GM19324 (cell line): ENCODE measurements around the gene IRS2.

Experiments used
- ATAC-seq: cut with Tn5 transposase; IDR thresholded peaks from one replicate; pipeline ENCODE4 v1.9.1; 2021; ENCODE audit warnings: mild to moderate bottlenecking, moderate library complexity; ENCODE audit not compliant: unreplicated experiment, low FRiP score

IRS2 gene

GRCh38 chr13:109809216-109809932, 23.0 kb upstream of the IRS2 start:
- ATAC-seq: no peak

- ATAC-seq: no peak
Measured at GRCh38 chr13:109807345-109807744, 21.0 kb upstream of the IRS2 start.

GRCh38 chr13:109804654-109805053, 18.3 kb upstream of the IRS2 start:
- no peak for ATAC-seq

GRCh38 chr13:109803825-109804224, 17.4 kb upstream of the IRS2 start:
- no peak for ATAC-seq

- ATAC-seq: no peak
Measured at GRCh38 chr13:109802936-109803335, 16.6 kb upstream of the IRS2 start.

- ATAC-seq: no peak
Measured at GRCh38 chr13:109795011-109795410, 8.6 kb upstream of the IRS2 start.

GRCh38 chr13:109794095-109794494, 7.7 kb upstream of the IRS2 start:
- ATAC-seq: no peak

- ATAC-seq: no peak
Measured at GRCh38 chr13:109792416-109793059, 6.2 kb upstream of the IRS2 start.

GRCh38 chr13:109790942-109791605, 4.7 kb upstream of the IRS2 start:
- ATAC-seq: no peak

- no peak for ATAC-seq
Measured at GRCh38 chr13:109790086-109790485, 3.7 kb upstream of the IRS2 start.

- no peak for ATAC-seq
Measured at GRCh38 chr13:109789262-109789661, 2.9 kb upstream of the IRS2 start.

- ATAC-seq: no peak
Measured at GRCh38 chr13:109788372-109789111, 2.2 kb upstream of the IRS2 start.

- ATAC-seq: peak; percentile 10
Measured at GRCh38 chr13:109787135-109787954, 962 bp upstream of the IRS2 start.

- peak; percentile 15 for ATAC-seq
Measured at GRCh38 chr13:109785892-109786450, 412 bp downstream of the IRS2 start.

GRCh38 chr13:109785141-109785891, 1.1 kb downstream of the IRS2 start:
- no peak for ATAC-seq

- no peak for ATAC-seq
Measured at GRCh38 chr13:109784590-109785140, 1.7 kb downstream of the IRS2 start.

GRCh38 chr13:109783815-109784589, 2.4 kb downstream of the IRS2 start:
- no peak for ATAC-seq

- ATAC-seq: no peak
Measured at GRCh38 chr13:109783447-109783814, 3.0 kb downstream of the IRS2 start.
